GM12865 (cell line): ENCODE data around the gene CHFR.
A peak's percentile ranks its signal among the peaks of the same experiment; 100 is the strongest.
"Not testable (repeated sequence)": the region's sequence is repeated elsewhere in the genome, so short reads cannot be mapped to it uniquely, and the experiment has no call there.

Source experiments
- DNase-seq: peaks from one replicate; pipeline ENCODE4 v3.0.0; 2010; ENCODE audit warnings: low read depth
- H3K4me3 ChIP-seq: 2 replicates; pipeline ENCODE4 v1.5.1; 2011; ENCODE audit warnings: mild to moderate bottlenecking, low read depth, low read length, control low read depth
- TF ChIP-seq, protein P1 (sequence below): IDR thresholded peaks from 2 replicates; pipeline ENCODE4 v1.5.1; 2011; ENCODE audit warnings: low read length, control low read depth, low read depth, inconsistent platforms; ENCODE audit not compliant: insufficient read depth; ENCODE audit errors: missing control alignments

CHFR gene

DNA sequence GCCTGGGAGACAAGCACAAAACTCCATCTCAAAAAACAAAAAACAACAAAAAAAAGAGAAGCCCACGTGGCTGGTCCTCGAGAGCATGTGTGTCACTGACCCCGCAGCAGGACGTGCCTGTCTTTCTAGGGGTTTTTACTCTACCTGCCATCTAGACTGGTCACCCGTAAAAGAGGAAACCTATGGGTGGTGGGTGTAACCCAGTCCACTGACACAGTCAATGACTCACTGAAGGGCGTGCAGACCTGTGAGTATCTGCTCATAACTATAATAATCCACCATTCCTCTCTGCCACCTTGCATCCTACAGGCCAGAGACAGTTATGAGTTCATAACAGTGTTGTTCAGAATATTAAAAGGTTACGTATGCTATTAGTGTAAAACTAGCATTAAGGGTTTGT, 63.4 kb downstream of the CHFR start:
- TF ChIP-seq, protein P1, sequence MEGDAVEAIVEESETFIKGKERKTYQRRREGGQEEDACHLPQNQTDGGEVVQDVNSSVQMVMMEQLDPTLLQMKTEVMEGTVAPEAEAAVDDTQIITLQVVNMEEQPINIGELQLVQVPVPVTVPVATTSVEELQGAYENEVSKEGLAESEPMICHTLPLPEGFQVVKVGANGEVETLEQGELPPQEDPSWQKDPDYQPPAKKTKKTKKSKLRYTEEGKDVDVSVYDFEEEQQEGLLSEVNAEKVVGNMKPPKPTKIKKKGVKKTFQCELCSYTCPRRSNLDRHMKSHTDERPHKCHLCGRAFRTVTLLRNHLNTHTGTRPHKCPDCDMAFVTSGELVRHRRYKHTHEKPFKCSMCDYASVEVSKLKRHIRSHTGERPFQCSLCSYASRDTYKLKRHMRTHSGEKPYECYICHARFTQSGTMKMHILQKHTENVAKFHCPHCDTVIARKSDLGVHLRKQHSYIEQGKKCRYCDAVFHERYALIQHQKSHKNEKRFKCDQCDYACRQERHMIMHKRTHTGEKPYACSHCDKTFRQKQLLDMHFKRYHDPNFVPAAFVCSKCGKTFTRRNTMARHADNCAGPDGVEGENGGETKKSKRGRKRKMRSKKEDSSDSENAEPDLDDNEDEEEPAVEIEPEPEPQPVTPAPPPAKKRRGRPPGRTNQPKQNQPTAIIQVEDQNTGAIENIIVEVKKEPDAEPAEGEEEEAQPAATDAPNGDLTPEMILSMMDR = no peak
- DNase-seq = no peak
- H3K4me3 ChIP-seq = no peak overlapping the region

DNA sequence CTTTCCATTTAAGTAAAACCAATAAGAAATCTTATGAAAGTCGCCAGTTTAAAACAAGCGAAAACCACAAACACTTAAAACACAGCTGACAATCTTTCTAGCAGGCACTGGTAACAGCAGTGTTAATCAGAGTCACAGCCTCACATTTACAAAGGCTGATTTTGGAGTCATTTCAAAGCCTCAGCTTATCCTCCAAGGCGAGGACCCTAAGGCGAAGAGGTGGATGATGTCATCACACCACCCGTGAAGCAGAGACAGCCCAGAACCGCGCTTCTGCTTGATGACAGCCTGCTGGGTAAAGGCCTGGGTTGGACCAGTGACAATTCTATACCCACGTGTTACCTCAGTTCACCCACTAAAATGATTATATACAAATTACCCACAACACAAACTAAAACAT, 68.8 kb downstream of the CHFR start:
- no peak for DNase-seq
- TF ChIP-seq, protein P1 = no peak

DNA sequence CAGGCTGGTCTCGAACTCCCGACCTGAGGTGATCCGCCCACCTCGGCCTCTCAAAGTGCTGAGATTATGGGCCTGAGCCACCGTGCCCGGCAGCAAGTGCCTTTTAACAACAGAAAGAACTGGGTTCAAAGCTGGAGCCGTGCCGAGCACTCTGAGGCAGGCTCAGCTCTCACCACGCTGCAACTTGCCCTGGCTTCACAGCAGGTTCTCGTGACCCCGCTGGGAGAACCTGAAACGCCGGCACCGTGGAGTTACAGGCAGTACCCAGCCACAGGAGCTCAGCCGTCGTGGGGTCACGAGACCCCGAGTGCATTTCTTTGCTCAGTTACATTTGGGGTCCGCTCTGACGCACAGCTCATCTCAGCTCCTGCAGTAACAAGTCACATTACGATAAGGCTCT, 73.2 kb downstream of the CHFR start:
- no peak overlapping the region for H3K4me3 ChIP-seq
- TF ChIP-seq, protein P1 = no peak
- no peak for DNase-seq

More for the DNA sequence above, 68.8 kb downstream of the CHFR start:
- no peak overlapping the region for H3K4me3 ChIP-seq

GRCh38 chr12:132813443-132813842, 74.0 kb downstream of the CHFR start:
- H3K4me3 ChIP-seq = no peak overlapping the region
- TF ChIP-seq, protein P1 = no peak
- DNase-seq = peak; percentile 54

- no peak for DNase-seq
- H3K4me3 ChIP-seq = no peak overlapping the region
- TF ChIP-seq, protein P1 = no peak
Observed at GRCh38 chr12:132812631-132813305, 74.6 kb downstream of the CHFR start.

GRCh38 chr12:132809391-132809790, 78.0 kb downstream of the CHFR start:
- DNase-seq, H3K4me3 ChIP-seq: not testable (repeated sequence)
- TF ChIP-seq, protein P1 = peak; percentile 29
